GM23338 (cell line): Measurements from ENCODE around the gene ZNF689. TPM values are rescaled to one million over a fixed set of nuclear protein-coding genes. Genes with fewer than 3 reads are reported as not detected.

Experiments used
- ATAC-seq: fragments of 200-7000 bp; cut with Tn5 transposase; 3 replicates; pipeline ENCODE4 v1.9.1; 2020
- DNase-seq: peaks from one replicate; pipeline ENCODE4 v3.0.0-alpha.2; 2015; ENCODE audit warnings: low spot score
- H2AFZ ChIP-seq: fragments of 200-600 bp; sonication (generic); 2 replicates; pipeline ENCODE4 v1.8.0; 2016; ENCODE audit warnings: antibody characterized with exemption, mild to moderate bottlenecking, moderate library complexity
- H3F3A ChIP-seq: fragments of 200-600 bp; sonication (generic); replicated peaks from 2 replicates; pipeline ENCODE4 v1.8.0; 2017; ENCODE audit warnings: antibody characterized with exemption, mixed run types, low read depth
- H3K27ac ChIP-seq: fragments of 200-600 bp; sonication (generic); 2 replicates; pipeline ENCODE4 v1.6.1; 2016; ENCODE audit warnings: low read depth
- H3K27me3 ChIP-seq: fragments of 200-600 bp; sonication (generic); 2 replicates; pipeline ENCODE4 v1.8.0; 2016; ENCODE audit warnings: mild to moderate bottlenecking, mixed run types, moderate library complexity; ENCODE audit not compliant: insufficient read depth
- H3K36me3 ChIP-seq: fragments of 200-600 bp; sonication (generic); 2 replicates; pipeline ENCODE4 v1.8.0; 2016; ENCODE audit warnings: mild to moderate bottlenecking; ENCODE audit not compliant: insufficient read depth
- H3K4me1 ChIP-seq: fragments of 200-600 bp; sonication (generic); 2 replicates; pipeline ENCODE4 v1.8.0; 2016; ENCODE audit warnings: mild to moderate bottlenecking, moderate library complexity; ENCODE audit not compliant: insufficient read depth
- H3K4me2 ChIP-seq: fragments of 200-600 bp; sonication (generic); 2 replicates; pipeline ENCODE4 v1.7.1; 2017; ENCODE audit warnings: mixed run types
- H3K4me3 ChIP-seq: fragments of 200-600 bp; sonication (generic); 2 replicates; pipeline ENCODE4 v1.6.1; 2016; ENCODE audit warnings: mixed run types
- H3K79me2 ChIP-seq: fragments of 200-600 bp; sonication (generic); replicated peaks from 2 replicates; pipeline ENCODE4 v1.8.0; 2017; ENCODE audit warnings: mild to moderate bottlenecking; ENCODE audit not compliant: insufficient read depth
- H3K9me2 ChIP-seq: fragments of 200-600 bp; sonication (generic); 2 replicates; pipeline ENCODE4 v1.8.0; 2017; ENCODE audit not compliant: insufficient read depth
- H4K20me1 ChIP-seq: fragments of 200-600 bp; sonication (generic); replicated peaks from 2 replicates; pipeline ENCODE4 v1.8.0; 2017; ENCODE audit warnings: mild to moderate bottlenecking; ENCODE audit not compliant: insufficient read depth
- H3K27ac Mint-ChIP-seq: 2 replicates; pipeline ENCODE4 v1.8.0; 2020; ENCODE audit warnings: inconsistent platforms, mild to moderate bottlenecking, moderate library complexity, mixed read lengths
- H3K27me3 Mint-ChIP-seq: 3 replicates; pipeline ENCODE4 v1.8.0; 2022; ENCODE audit warnings: low read depth, mild to moderate bottlenecking, moderate library complexity, mixed read lengths, inconsistent platforms; ENCODE audit not compliant: insufficient read depth, poor library complexity
- H3K36me3 Mint-ChIP-seq: 3 replicates; pipeline ENCODE4 v1.8.0; 2021; ENCODE audit warnings: low read depth, mild to moderate bottlenecking, inconsistent platforms, moderate library complexity, mixed read lengths
- H3K4me1 Mint-ChIP-seq: 3 replicates; pipeline ENCODE4 v1.8.0; 2020; ENCODE audit warnings: mild to moderate bottlenecking, inconsistent platforms, mixed read lengths
- H3K4me3 Mint-ChIP-seq: 3 replicates; pipeline ENCODE4 v1.8.0; 2021; ENCODE audit warnings: moderate library complexity, mild to moderate bottlenecking, inconsistent platforms, mixed read lengths
- H3K9me3 Mint-ChIP-seq: 3 replicates; pipeline ENCODE4 v1.8.0; 2020; ENCODE audit warnings: moderate library complexity, mild to moderate bottlenecking, inconsistent platforms, mixed read lengths
- CREB1 ChIP-seq: fragments of 250-450 bp; sonication (Bioruptor Pico); IDR thresholded peaks from 2 replicates; pipeline ENCODE4 v1.5.0; 2020; ENCODE audit warnings: low read depth, mild to moderate bottlenecking, moderate library complexity
- CTCF ChIP-seq, 2 experiments: fragments of 200-600 bp in 1 of 2; sonication (generic) in 1 of 2; conservative IDR thresholded peaks; 2 replicates each; pipeline versions ENCODE4 v1.5.1 to v1.6.1; 2016 to 2017; ENCODE audit warnings: antibody characterized with exemption in 2 of 2, low read depth in 2 of 2, mild to moderate bottlenecking in 2 of 2, moderate library complexity in 1 of 2
- ETS1 ChIP-seq: IDR thresholded peaks from 2 replicates; pipeline ENCODE4 v1.6.1; 2016; ENCODE audit warnings: antibody characterized with exemption
- EZH2 ChIP-seq: fragments of 200-600 bp; sonication (generic); IDR thresholded peaks from one replicate; pipeline ENCODE4 v1.8.0; 2017; ENCODE audit warnings: antibody characterized with exemption, mild to moderate bottlenecking, low read depth; ENCODE audit not compliant: unreplicated experiment
- JUNB ChIP-seq: IDR thresholded peaks from one replicate; pipeline ENCODE4 v1.6.1; 2016; ENCODE audit warnings: antibody characterized with exemption; ENCODE audit not compliant: unreplicated experiment
- NANOG ChIP-seq: IDR thresholded peaks from 2 replicates; pipeline ENCODE4 v1.6.1; 2016; ENCODE audit warnings: antibody characterized with exemption, borderline replicate concordance
- POLR2AphosphoS5 ChIP-seq: IDR thresholded peaks from 2 replicates; pipeline ENCODE4 v1.6.1; 2016; ENCODE audit warnings: antibody characterized with exemption, low read depth
- REST ChIP-seq: IDR thresholded peaks from one replicate; pipeline ENCODE4 v1.6.1; 2018; ENCODE audit warnings: antibody characterized with exemption; ENCODE audit not compliant: unreplicated experiment
- STAT1 ChIP-seq: IDR thresholded peaks from one replicate; pipeline ENCODE4 v1.6.1; 2016; ENCODE audit warnings: antibody characterized with exemption; ENCODE audit not compliant: unreplicated experiment
- ZNF331 ChIP-seq: fragments of 250-450 bp; sonication (Bioruptor Pico); IDR thresholded peaks from 2 replicates; pipeline ENCODE4 v1.5.0; 2020; ENCODE audit warnings: low read depth, mild to moderate bottlenecking, moderate library complexity
- ZNF462 ChIP-seq: fragments of 250-450 bp; sonication (Bioruptor Pico); IDR thresholded peaks from 2 replicates; pipeline ENCODE4 v1.5.0; 2020; ENCODE audit warnings: mild to moderate bottlenecking, moderate library complexity
- polyA plus RNA-seq: library from polyadenylated mRNA; unstranded; fragments of >200 nt; fragmentation: Nextera tagmentation; extraction: Ambion mirVana; gene quantifications from 2 replicates; pipeline ENCODE4 v1.2.1, GENCODE V29; 2016
- total RNA-seq: library from RNA; depleted of rRNA; stranded (reverse); fragments of >200 nt; shearing (Covaris generic); gene quantifications from 2 replicates; pipeline ENCODE4 v1.2.3, GENCODE V29; 2014

ZNF689 gene
- total and polyA plus RNA-seq, 2 experiments from 2014 or later = 5.3 to 16.7 TPM

- no peak for TF ChIP-seq POLR2AphosphoS5
These were observed 13.5 kb upstream of the ZNF689 start (continued) for GRCh38 chr16:30623536-30624283.

GRCh38 chr16:30622455-30623032 is 12.4 kb upstream of the ZNF689 start:
- H3K4me3 Mint-ChIP-seq = no peak overlapping the region
- Histone ChIP-seq H3K36me3 (no peaks in the 10 kb centered on the region), H3K27ac (no peak overlapping the region), H3K27me3 (no peaks in the 10 kb centered on the region), H4K20me1 (no peaks in the 10 kb centered on the region), H3K79me2 (no peaks in the 10 kb centered on the region), H2AFZ (peak overlapping the region; percentile 72), H3K4me1 (no peaks in the 10 kb centered on the region), H3F3A (no peaks in the 10 kb centered on the region), H3K9me2 (no peaks in the 10 kb centered on the region), H3K4me2 (no peak overlapping the region), H3K4me3 (no peak overlapping the region)
- H3K27me3 Mint-ChIP-seq = peaks cover 8% of the 10 kb centered on the region
- no peak for ATAC-seq
- peaks cover 12% of the 10 kb centered on the region; the same call in 2 of the 3 replicates for H3K4me1 Mint-ChIP-seq
- H3K9me3 Mint-ChIP-seq = peaks cover 2% of the 10 kb centered on the region; the same call in 1 of the 3 replicates
- H3K36me3 Mint-ChIP-seq = no peaks in the 10 kb centered on the region
- no peak for DNase-seq
- H3K27ac Mint-ChIP-seq = no peak overlapping the region
- no peak for TF ChIP-seq NANOG
- TF ChIP-seq ZNF331 (CRISPR knock-in tag) = no peak
- no peak for TF ChIP-seq EZH2
- TF ChIP-seq POLR2AphosphoS5 = no peak
- no peak for TF ChIP-seq CTCF (conservative IDR thresholded peaks at IDR 0.05; ENCODE audit: low read depth in 2 of 2)
- no peak for TF ChIP-seq CREB1 (CRISPR knock-in tag)
- no peak for TF ChIP-seq REST
- TF ChIP-seq JUNB = no peak
- TF ChIP-seq STAT1 = no peak
- TF ChIP-seq ETS1 = no peak
- no peak for TF ChIP-seq ZNF462 (CRISPR knock-in tag)
